ENCODE measurements around the gene HOXC5.

Gene HOXC5

DNA sequence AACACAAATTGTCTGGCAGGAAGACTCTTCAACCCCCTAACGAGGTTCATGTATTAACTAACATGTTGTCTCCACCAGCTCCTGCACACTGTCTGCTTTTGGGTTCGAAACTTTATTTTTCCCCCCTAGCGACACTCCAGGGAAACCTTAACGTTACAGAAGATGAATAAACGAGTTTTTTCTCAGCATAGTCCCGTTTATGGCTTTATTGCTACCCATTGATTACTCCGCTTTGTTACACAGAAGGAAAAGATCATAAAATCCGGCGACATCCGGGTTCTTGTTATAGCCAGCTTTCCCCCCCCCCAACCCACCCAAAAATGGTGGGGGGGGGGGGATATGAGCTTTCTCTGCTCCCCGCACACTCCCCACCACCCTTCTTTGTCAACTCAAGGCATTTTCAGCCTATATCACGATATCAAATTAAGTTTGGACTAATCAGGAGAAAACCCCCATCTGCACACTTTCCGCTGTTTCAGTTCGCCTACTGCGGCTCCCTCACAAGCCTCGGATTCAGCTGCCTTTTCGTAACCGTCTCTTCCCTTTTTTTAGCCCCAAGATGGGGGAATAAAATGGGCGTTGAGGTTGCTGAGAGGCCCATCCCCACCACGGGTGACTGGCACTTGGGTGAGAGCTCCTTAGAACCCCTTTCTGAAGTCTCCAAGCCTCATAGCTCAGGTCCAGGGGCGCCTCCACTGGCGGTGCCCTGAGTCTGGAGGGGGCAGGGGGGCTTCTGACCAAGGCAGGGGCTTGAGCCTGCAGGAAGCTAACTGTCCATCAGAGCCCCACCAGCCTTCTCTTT lies 6.0 kb upstream of the HOXC5 start:
- H3K4me3 Mint-ChIP-seq, result peak overlapping the region in 1 of 2 donors; percentile 48
- peaks cover 11 to 15% of the 10 kb centered on the region in 2 donors for H3K4me1 Mint-ChIP-seq
- DNase-seq (no peak), ATAC-seq (replicated peaks) (no peak)
- H3K36me3 Mint-ChIP-seq, result no peaks in the 10 kb centered on the region
- no peaks in the 10 kb centered on the region for H3K9me3 Mint-ChIP-seq
- H3K27me3 Mint-ChIP-seq, result peaks cover 75 to 93% of the 10 kb centered on the region in 2 donors
- H3K27ac Mint-ChIP-seq, result peak overlapping the region; percentile 44

DNA sequence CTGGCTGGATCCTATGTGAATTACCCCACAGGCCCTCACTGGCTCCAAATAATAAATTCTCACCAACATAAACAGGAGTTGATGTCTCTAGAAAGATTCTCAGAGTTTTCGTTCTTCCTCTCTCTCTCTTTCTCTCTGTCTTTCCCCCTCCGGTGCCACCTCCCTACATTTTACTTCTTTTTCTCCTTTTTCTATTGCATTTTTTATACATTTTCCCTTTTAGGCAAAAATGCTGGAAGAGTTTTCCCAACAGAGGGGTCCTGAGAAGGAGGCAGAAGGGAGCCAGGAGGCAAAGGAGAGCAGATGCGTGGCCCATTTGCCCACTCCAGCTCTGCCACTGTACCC lies 5.4 kb upstream of the HOXC5 start:
- H3K4me1 Mint-ChIP-seq, result peaks cover 14 to 16% of the 10 kb centered on the region in 2 donors
- H3K36me3 Mint-ChIP-seq, result no peaks in the 10 kb centered on the region
- H3K27ac Mint-ChIP-seq, result no peak overlapping the region
- peaks cover 74 to 93% of the 10 kb centered on the region in 2 donors for H3K27me3 Mint-ChIP-seq
- DNase-seq (no peak), ATAC-seq (replicated peaks) (no peak)
- H3K9me3 Mint-ChIP-seq, result no peaks in the 10 kb centered on the region
- peak overlapping the region in 1 of 2 donors; percentile 56 for H3K4me3 Mint-ChIP-seq

DNA sequence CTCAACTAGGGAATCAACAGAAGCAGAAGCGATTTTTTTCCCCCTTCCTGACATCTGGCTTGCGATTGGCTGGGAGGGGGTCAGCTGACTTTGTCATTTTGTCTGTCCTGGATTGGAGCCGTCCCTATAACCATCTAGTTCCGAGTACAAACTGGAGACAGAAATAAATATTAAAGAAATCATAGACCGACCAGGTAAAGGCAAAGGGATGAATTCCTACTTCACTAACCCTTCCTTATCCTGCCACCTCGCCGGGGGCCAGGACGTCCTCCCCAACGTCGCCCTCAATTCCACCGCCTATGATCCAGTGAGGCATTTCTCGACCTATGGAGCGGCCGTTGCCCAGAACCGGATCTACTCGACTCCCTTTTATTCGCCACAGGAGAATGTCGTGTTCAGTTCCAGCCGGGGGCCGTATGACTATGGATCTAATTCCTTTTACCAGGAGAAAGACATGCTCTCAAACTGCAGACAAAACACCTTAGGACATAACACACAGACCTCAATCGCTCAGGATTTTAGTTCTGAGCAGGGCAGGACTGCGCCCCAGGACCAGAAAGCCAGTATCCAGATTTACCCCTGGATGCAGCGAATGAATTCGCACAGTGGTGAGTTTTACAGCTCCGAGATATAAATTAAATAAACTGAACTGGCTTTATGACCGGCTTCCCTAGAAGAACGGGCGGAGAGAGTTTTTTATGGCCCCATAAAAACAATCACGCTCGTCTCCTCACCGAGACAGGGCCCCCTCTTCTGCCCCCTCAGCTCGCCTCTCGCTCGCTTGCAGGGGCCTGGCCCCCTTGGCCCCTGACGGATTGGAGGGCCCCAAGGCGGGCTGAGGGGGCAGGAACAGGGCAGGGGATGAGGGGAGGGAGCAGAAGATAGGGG lies 4.3 kb upstream of the HOXC5 start, which contains the start of gene HOXC6:
Gene HOXC6, plus strand, starts transcription at position 127 of the 888 bp plus-strand sequence. Its CDS starts 82 bp downstream, at position 209.
- Mint-ChIP-seq H3K27me3 (peaks cover 74 to 93% of the 10 kb centered on the region in 2 donors), H3K4me3 (peak within 1 kb of the TSS; percentile 4 to 56), H3K9me3 (no peaks in the 10 kb centered on the region), H3K36me3 (peaks cover 0 to 1% of the 10 kb centered on the region in 2 donors), H3K4me1 (peaks cover 25 to 26% of the 10 kb centered on the region in 2 donors), H3K27ac (no peak within 1 kb of the TSS)
- DNase-seq, result no peak
- no peak for ATAC-seq (replicated peaks)

DNA sequence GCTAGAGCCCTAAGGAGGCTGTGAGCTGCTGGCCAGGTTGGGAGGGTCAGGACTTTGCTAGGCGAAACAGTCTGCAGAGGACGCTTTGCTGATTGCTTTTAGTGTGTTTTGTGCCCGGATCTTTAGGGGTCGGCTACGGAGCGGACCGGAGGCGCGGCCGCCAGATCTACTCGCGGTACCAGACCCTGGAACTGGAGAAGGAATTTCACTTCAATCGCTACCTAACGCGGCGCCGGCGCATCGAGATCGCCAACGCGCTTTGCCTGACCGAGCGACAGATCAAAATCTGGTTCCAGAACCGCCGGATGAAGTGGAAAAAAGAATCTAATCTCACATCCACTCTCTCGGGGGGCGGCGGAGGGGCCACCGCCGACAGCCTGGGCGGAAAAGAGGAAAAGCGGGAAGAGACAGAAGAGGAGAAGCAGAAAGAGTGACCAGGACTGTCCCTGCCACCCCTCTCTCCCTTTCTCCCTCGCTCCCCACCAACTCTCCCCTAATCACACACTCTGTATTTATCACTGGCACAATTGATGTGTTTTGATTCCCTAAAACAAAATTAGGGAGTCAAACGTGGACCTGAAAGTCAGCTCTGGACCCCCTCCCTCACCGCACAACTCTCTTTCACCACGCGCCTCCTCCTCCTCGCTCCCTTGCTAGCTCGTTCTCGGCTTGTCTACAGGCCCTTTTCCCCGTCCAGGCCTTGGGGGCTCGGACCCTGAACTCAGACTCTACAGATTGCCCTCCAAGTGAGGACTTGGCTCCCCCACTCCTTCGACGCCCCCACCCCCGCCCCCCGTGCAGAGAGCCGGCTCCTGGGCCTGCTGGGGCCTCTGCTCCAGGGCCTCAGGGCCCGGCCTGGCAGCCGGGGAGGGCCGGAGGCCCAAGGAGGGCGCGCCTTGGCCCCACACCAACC lies 3.1 kb upstream of the HOXC5 start:
- DNase-seq (no peak), ATAC-seq (replicated peaks) (no peak)
- Mint-ChIP-seq H3K27ac (peak overlapping the region; percentile 86), H3K36me3 (peaks cover 0 to 1% of the 10 kb centered on the region in 2 donors), H3K9me3 (no peaks in the 10 kb centered on the region), H3K27me3 (peaks cover 75 to 92% of the 10 kb centered on the region in 2 donors), H3K4me3 (no peak overlapping the region), H3K4me1 (peaks cover 31 to 34% of the 10 kb centered on the region in 2 donors)

DNA sequence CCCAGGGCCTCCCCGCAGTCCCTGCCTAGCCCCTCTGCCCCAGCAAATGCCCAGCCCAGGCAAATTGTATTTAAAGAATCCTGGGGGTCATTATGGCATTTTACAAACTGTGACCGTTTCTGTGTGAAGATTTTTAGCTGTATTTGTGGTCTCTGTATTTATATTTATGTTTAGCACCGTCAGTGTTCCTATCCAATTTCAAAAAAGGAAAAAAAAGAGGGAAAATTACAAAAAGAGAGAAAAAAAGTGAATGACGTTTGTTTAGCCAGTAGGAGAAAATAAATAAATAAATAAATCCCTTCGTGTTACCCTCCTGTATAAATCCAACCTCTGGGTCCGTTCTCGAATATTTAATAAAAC lies 2.4 kb upstream of the HOXC5 start:
- Mint-ChIP-seq H3K27ac (no peak overlapping the region), H3K9me3 (no peaks in the 10 kb centered on the region), H3K27me3 (peaks cover 79 to 92% of the 10 kb centered on the region in 2 donors), H3K4me1 (peaks cover 34 to 39% of the 10 kb centered on the region in 2 donors), H3K4me3 (no peak overlapping the region), H3K36me3 (peaks cover 0 to 1% of the 10 kb centered on the region in 2 donors)
- ATAC-seq (replicated peaks), result no peak
- no peak for DNase-seq

DNA sequence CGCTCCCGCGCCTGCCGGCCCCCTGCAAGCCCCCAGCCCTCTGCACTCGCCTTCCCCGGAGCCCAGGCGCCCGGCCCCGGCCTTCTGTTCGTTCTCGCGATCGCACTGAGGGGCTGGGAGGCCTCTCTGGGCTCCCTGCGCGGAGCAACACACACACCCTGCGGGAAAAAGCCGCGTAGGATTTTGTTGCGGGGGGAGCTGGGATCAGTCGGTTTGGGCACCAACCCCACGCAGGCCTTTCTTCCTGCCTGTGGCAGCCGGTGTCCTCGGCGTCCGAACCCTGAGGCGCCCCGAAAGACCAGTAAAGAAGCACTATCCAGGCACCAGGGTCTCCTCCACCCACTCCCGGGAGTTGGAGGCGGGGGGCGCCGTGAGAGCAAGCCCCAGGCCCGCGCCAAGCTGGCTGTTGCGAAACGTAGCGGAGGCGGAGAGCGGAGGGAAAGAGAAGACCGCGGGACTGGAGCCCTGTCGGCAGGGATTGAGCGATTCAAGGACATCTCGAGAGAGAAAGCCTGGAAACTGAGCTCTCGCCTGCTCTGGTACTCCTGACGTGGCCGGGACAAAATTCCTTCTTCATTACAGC lies 1.9 kb upstream of the HOXC5 start:
- H3K27ac Mint-ChIP-seq, result no peak overlapping the region
- DNase-seq, result no peak
- H3K9me3 Mint-ChIP-seq, result no peaks in the 10 kb centered on the region
- H3K4me1 Mint-ChIP-seq, result peaks cover 34 to 39% of the 10 kb centered on the region in 2 donors
- no peak for ATAC-seq (replicated peaks)
- H3K27me3 Mint-ChIP-seq, result peaks cover 79 to 92% of the 10 kb centered on the region in 2 donors
- H3K36me3 Mint-ChIP-seq, result peaks cover 0 to 1% of the 10 kb centered on the region in 2 donors
- H3K4me3 Mint-ChIP-seq, result no peak overlapping the region

DNA sequence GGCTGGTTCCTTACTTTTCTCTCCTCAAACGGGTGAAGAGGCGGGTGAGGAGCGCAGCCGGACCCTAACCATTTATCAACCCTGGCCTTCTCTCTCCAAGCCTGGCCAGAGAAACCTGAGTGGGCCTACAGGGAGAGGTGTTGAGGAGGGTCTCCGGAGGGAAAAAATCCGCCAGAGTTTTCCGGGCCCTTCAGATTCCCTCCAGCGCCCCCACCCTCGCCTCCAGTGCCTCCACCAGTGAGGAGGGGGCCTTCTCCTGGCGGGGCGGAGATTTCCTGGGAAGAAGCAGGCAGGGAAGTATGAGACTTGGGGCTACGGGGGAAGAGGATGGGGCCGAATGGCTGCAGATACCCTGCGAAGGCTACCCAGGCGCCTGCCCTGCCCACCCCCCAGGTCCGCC lies 1.4 kb upstream of the HOXC5 start:
- Mint-ChIP-seq H3K4me3 (no peak overlapping the region), H3K4me1 (peaks cover 33 to 39% of the 10 kb centered on the region in 2 donors), H3K27ac (no peak overlapping the region), H3K36me3 (peaks cover 0 to 1% of the 10 kb centered on the region in 2 donors), H3K9me3 (no peaks in the 10 kb centered on the region), H3K27me3 (peaks cover 79 to 92% of the 10 kb centered on the region in 2 donors)
- ATAC-seq (replicated peaks), result no peak
- DNase-seq, result no peak

DNA sequence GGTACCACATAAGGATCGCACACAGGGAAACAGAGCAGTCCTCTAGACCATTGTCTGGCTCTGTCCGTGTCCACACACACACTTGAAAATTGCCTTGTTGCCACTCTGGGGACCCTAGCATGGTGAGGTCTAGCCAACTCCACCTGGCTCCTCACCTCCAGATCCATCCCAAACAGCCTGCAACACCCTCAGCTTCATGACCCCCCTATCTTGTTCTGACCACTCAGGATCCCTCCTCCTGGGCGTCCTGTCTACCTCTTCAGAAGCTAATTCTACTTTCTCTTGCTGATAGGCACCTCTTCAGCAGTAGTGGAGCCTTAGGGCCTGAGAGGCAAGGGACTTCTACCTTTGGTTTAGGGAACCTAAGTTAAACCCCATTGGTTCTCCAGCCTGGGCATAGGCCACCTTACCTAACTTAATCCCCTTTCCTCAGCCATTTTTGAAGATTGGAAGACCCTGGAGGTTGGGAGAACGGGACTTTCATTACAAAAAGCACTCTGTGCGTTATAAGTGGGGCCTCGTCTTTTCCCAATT lies 697 bp upstream of the HOXC5 start:
- DNase-seq (no peak), ATAC-seq (replicated peaks) (no peak)
- H3K27me3 Mint-ChIP-seq, result peaks cover 79 to 92% of the 10 kb centered on the region in 2 donors
- H3K27ac Mint-ChIP-seq, result peak overlapping the region; percentile 80
- peak overlapping the region in 1 of 2 donors; percentile 28 for H3K4me3 Mint-ChIP-seq
- H3K4me1 Mint-ChIP-seq, result peaks cover 30 to 34% of the 10 kb centered on the region in 2 donors
- H3K36me3 Mint-ChIP-seq, result peaks cover 0 to 1% of the 10 kb centered on the region in 2 donors
- H3K9me3 Mint-ChIP-seq, result no peaks in the 10 kb centered on the region

DNA sequence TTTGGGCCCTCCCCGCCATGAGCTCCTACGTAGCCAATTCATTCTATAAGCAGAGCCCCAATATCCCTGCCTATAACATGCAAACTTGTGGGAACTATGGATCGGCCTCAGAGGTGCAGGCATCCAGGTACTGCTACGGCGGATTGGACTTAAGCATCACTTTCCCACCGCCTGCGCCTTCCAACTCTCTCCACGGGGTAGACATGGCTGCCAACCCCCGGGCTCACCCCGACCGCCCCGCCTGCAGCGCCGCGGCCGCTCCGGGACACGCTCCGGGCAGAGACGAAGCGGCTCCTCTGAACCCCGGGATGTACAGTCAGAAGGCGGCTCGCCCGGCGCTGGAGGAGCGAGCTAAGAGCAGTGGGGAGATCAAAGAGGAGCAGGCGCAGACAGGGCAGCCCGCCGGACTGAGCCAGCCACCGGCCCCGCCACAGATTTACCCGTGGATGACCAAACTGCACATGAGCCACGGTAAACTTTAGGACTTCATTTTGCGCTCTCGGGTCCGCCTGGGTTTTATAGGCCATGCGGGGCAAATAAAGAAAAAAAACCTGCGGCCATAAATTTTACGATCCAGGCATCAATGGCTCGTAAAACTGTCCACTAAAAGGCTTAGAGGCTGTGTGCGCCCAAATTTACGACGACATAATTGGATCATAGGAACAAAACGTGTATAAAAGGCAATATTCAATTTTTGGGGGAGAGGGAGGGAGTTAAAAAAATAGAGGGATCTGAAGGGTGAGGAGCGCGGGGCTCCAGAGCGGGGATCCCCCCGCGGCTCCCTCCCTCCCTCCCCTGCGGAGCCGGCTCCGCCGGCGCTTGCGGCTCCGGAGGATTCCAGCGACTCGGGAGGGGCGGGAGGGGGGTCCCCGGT lies 493 bp downstream of the HOXC5 start:
- ATAC-seq (replicated peaks) (peak in 1 of 2 donors; percentile 22), DNase-seq (no peak)
- peaks cover 0 to 1% of the 10 kb centered on the region in 2 donors for H3K36me3 Mint-ChIP-seq
- peak overlapping the region; percentile 76 to 77 for H3K4me3 Mint-ChIP-seq
- H3K9me3 Mint-ChIP-seq, result no peaks in the 10 kb centered on the region
- peaks cover 30 to 33% of the 10 kb centered on the region in 2 donors for H3K4me1 Mint-ChIP-seq
- peak overlapping the region; percentile 87 for H3K27ac Mint-ChIP-seq
- H3K27me3 Mint-ChIP-seq, result peaks cover 82 to 92% of the 10 kb centered on the region in 2 donors

DNA sequence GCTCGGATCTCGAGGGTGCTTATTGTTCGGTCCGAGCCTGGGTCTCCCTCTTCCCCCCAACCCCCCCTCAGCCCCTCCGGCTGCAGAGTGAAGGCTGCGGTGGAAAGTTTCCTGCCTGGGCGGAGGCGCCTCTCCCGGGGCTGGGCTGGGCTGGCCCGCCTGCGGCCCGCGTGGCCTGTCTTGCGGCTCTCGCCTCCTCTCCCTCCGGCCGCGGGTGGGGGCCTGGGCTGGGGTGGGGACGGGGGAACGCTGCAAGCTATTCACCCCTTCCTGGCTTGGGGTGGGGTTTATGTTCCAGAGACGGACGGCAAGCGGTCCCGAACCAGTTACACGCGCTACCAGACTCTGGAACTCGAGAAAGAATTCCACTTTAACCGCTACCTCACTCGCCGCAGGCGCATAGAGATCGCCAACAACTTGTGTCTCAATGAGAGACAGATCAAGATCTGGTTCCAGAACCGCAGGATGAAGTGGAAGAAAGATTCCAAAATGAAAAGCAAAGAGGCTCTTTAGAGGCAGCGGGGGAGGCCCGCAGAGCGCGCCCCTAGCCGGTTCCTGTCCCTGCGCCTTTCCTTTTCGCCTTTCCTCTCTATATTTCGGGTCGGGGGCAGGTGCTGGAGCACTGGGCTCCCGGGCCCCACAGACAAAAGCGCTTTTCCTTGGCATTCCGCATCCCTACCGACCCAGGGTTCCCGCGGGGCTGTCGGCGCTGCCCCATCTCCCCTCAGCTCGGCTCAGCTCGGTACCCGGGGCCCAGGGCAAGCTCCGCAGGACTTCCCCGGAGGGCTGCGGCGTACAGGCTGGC lies 1.3 kb downstream of the HOXC5 start:
- H3K4me1 Mint-ChIP-seq, result peaks cover 27 to 33% of the 10 kb centered on the region in 2 donors
- no peaks in the 10 kb centered on the region for H3K9me3 Mint-ChIP-seq
- peak overlapping the region; percentile 43 to 44 for H3K4me3 Mint-ChIP-seq
- no peak for DNase-seq
- peaks cover 0 to 1% of the 10 kb centered on the region in 2 donors for H3K36me3 Mint-ChIP-seq
- peak overlapping the region; percentile 77 for H3K27ac Mint-ChIP-seq
- ATAC-seq (replicated peaks), result no peak
- H3K27me3 Mint-ChIP-seq, result peaks cover 85 to 95% of the 10 kb centered on the region in 2 donors

DNA sequence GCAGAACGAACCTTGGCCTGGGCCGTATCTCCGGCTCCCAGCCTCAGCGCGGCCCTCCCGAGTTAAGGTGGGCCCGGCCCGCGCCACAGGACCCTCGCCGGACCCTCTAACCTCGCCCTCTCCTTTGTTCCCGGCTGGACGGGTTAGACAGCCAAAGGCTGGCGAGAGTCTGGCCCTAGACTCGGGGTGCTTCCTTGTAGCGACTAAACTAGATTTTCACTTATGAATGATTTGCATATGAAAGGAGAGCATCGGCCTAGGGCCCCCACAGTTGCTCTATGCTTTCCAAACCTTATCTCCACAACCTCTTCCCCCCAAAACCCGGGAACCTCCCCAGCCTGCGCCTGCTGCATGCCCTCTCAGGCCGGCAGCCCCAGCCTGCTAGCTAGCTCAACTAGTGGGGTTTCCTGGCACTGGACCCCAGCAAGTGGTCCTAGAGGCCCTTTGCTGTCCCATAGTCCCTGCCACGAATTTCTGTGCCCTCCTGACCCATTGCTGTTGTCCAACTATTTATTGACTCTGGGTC lies 2.0 kb downstream of the HOXC5 start:
- Mint-ChIP-seq H3K27ac (peak overlapping the region; percentile 77), H3K9me3 (no peaks in the 10 kb centered on the region), H3K4me3 (peak overlapping the region; percentile 34 to 44), H3K36me3 (peaks cover 0 to 1% of the 10 kb centered on the region in 2 donors), H3K27me3 (peaks cover 86 to 96% of the 10 kb centered on the region in 2 donors), H3K4me1 (peaks cover 24 to 28% of the 10 kb centered on the region in 2 donors)
- DNase-seq (no peak), ATAC-seq (replicated peaks) (no peak)
